Spinal cord (tissue), 10 donors: ENCODE measurements around the gene ADH1C. TPM values are rescaled to one million over a fixed set of nuclear protein-coding genes. Genes with fewer than 3 reads are reported as not detected.
A peak's percentile ranks its signal among the peaks of the same experiment; 100 is the strongest.

Experiments
- DNase-seq, 6 donors: peaks; one replicate each; pipeline versions ENCODE4 v3.0.0 to v3.0.0-alpha.2; 2013 to 2015; ENCODE audit warnings: low spot score in 6 of 6, low read depth in 4 of 6
- H3K27ac ChIP-seq: one replicate; pipeline ENCODE4 v1.5.1; 2013; ENCODE audit warnings: low read depth, low read length, control low read depth
- H3K27me3 ChIP-seq: one replicate; pipeline ENCODE4 v1.6.1; 2013; ENCODE audit warnings: low read length; ENCODE audit not compliant: control insufficient read depth, insufficient read depth
- H3K36me3 ChIP-seq: one replicate; pipeline ENCODE4 v1.6.1; 2013; ENCODE audit warnings: low read length; ENCODE audit not compliant: control insufficient read depth, insufficient read depth
- H3K4me1 ChIP-seq: one replicate; pipeline ENCODE4 v1.6.1; 2013; ENCODE audit warnings: low read length; ENCODE audit not compliant: control insufficient read depth, insufficient read depth
- H3K4me3 ChIP-seq: one replicate; pipeline ENCODE4 v1.5.1; 2013; ENCODE audit warnings: low read depth, low read length, control low read depth
- H3K9me3 ChIP-seq: one replicate; pipeline ENCODE4 v1.6.1; 2013; ENCODE audit warnings: low read length; ENCODE audit not compliant: control insufficient read depth, insufficient read depth
- WGBS: methylation state at CpG from one replicate; pipeline ENCODE4 v1.1.5; 2013; ENCODE audit warnings: missing lambda C conversion rate; ENCODE audit not compliant: insufficient coverage; 5-methylcytosine and 5-hydroxymethylcytosine counted together
- polyA plus RNA-seq, 2 donors: library from polyadenylated mRNA; unstranded; fragments of 120-200 nt; gene quantifications; one replicate each; pipeline ENCODE4 v1.2.1, GENCODE V29; 2013; ENCODE audit not compliant: insufficient read length in 2 of 2
- total RNA-seq, 2 donors: library from RNA; depleted of rRNA in 1 of 2; stranded (reverse); fragments of 120-200 nt in 1 of 2; fragments of >200 nt in 1 of 2; gene quantifications; one replicate each; pipeline versions ENCODE4 v1.2.3 to v1.2.4, GENCODE V29; 2013 to 2014
- donor health status: healthy.

ADH1C gene
- total and polyA plus RNA-seq, 4 donors, result 1.3 to 2.5 (median 1.5) TPM

DNA sequence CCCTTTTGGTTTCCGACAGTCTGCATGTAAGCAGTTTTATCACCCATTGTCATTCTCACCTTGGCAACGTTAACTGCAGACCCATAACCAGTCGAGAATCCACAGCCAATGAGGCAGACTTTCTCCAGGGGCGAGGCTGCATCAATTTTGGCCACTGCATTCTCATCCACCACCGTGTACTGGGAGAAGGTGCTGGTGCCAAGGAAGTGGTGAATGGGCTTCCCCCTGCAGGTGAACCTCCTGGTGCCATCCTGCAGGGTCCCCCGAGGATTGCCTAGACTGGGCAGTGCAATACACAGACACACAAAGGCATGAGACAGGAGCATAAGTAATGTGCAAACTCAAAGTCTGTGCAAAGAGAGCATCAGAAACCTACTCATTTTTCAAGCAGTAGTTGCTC lies 36.7 kb downstream of the ADH1C start:
- H3K27me3 ChIP-seq, result no peaks in the 10 kb centered on the region
- no peak overlapping the region for H3K27ac ChIP-seq
- H3K4me3 ChIP-seq, result no peak overlapping the region
- no peaks in the 10 kb centered on the region for H3K9me3 ChIP-seq
- H3K36me3 ChIP-seq, result no peaks in the 10 kb centered on the region
- 78% methylated on average over 3 of the region's 6 CpGs for WGBS
- no peaks in the 10 kb centered on the region for H3K4me1 ChIP-seq
- DNase-seq, result no peak

DNA sequence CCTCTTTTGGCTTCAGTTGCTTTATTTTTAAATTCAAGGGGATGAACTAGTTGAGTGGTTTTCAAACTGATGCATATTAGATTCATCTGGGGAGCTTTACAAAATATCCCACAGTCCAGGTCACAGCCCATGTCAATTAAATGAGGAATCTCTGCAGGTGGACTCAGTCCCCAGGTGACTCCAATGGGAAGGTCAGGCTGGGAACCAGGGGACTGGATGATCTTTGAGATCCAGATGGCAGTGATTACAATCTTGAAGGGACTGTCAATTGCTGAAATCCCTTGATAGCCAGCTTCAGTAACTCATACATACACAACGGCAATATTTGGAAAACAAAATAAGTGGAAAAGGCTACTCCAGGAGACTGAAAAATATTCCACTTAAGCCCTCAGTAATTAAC lies 38.3 kb downstream of the ADH1C start:
- Histone ChIP-seq H3K9me3 (no peaks in the 10 kb centered on the region), H3K36me3 (no peaks in the 10 kb centered on the region), H3K27me3 (no peaks in the 10 kb centered on the region), H3K27ac (no peak overlapping the region), H3K4me3 (no peak overlapping the region), H3K4me1 (no peaks in the 10 kb centered on the region)
- no CpG with 5 or more reads among the region's 1 CpG for WGBS
- DNase-seq, result no peak

- Histone ChIP-seq H3K9me3 (no peaks in the 10 kb centered on the region), H3K27me3 (no peaks in the 10 kb centered on the region), H3K4me3 (no peak overlapping the region), H3K4me1 (no peaks in the 10 kb centered on the region), H3K27ac (no peak overlapping the region), H3K36me3 (no peaks in the 10 kb centered on the region)
- WGBS, result 100% methylated on average over 1 of the region's 2 CpGs
- no peak for DNase-seq
Observed at GRCh38 chr4:99310389-99310788, 42.2 kb downstream of the ADH1C start.

GRCh38 chr4:99305638-99306400 lies 46.7 kb downstream of the ADH1C start:
- no peak for DNase-seq
- H3K4me3 ChIP-seq, result no peak overlapping the region
- WGBS, result 96% methylated on average over 3 of the region's 11 CpGs

DNA sequence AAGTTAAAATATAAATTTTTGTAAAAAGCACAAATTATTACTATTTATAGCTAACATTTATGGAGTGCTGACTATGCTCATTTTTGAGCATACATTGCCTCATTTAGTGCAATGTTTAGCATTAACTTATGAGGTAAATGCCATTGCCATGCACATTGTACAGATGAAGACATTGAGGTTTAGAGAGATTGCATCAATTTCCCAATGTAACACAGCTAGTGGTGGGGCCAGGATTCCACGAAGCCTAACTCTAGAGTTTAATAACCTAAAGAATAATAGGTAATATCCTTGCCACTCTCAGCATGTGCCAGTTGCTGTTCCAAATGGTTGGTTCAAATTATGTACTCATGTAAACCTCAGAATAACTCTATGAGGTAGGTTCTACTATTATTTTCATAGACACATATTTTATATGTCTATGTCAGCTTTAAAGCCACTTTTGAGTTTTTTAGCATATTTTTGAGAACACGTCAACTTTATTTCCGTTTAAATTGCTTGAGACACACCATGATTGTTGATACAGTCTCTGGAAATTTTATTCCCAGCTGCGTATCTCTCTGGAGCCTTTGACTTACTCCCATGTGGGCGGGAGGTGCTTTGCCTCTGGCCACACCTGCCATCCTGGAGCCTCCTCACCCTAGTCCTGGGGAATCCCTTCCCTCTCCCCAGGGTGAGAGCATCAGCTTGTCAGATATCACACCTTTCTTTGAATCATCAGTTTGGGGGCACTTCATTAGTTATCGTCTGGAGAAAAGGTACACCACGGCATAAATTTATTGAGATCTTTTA lies 51.0 kb downstream of the ADH1C start:
- H3K36me3 ChIP-seq, result no peaks in the 10 kb centered on the region
- H3K27me3 ChIP-seq, result no peaks in the 10 kb centered on the region
- H3K27ac ChIP-seq, result no peak overlapping the region
- H3K4me1 ChIP-seq, result no peaks in the 10 kb centered on the region
- no peak overlapping the region for H3K4me3 ChIP-seq
- DNase-seq, result no peak
- 93% methylated on average over 5 of the region's 7 CpGs for WGBS
- H3K9me3 ChIP-seq, result no peaks in the 10 kb centered on the region

More at GRCh38 chr4:99305638-99306400, 46.7 kb downstream of the ADH1C start:
- Histone ChIP-seq H3K36me3 (no peaks in the 10 kb centered on the region), H3K9me3 (no peaks in the 10 kb centered on the region), H3K27ac (no peak overlapping the region), H3K4me1 (no peaks in the 10 kb centered on the region), H3K27me3 (no peaks in the 10 kb centered on the region)

DNA sequence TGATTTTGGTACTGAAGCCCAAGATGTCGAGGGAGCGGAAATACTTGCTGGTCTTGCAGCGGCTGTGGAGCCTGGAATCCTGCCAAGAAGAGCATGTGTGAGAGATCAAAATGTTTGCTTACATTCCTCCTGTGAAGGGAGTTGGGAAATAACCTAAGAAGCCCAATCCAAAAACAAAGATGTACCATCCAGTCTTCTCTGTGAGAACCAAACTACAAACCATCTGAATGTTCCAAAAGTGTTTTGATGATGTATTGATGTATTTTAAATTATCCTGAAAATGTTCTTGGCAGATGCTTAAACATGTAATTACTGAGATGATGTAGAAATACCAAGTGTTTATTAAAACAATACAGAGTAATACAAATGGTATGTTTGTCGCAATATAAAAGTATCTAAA lies 51.6 kb downstream of the ADH1C start:
- no CpG with 5 or more reads among the region's 4 CpGs for WGBS
- Histone ChIP-seq H3K4me3 (no peak overlapping the region), H3K4me1 (no peaks in the 10 kb centered on the region), H3K36me3 (no peaks in the 10 kb centered on the region), H3K27me3 (no peaks in the 10 kb centered on the region), H3K27ac (no peak overlapping the region), H3K9me3 (no peaks in the 10 kb centered on the region)
- DNase-seq, result peak; percentile 19 to 92 (median 33)

- Histone ChIP-seq H3K36me3 (no peaks in the 10 kb centered on the region), H3K27ac (no peak overlapping the region), H3K4me3 (no peak overlapping the region), H3K27me3 (no peaks in the 10 kb centered on the region), H3K4me1 (no peaks in the 10 kb centered on the region), H3K9me3 (no peaks in the 10 kb centered on the region)
- DNase-seq, result no peak
- WGBS, result 87% methylated on average over 5 of the region's 5 CpGs
Observed at GRCh38 chr4:99293357-99293756, 59.2 kb downstream of the ADH1C start.

DNA sequence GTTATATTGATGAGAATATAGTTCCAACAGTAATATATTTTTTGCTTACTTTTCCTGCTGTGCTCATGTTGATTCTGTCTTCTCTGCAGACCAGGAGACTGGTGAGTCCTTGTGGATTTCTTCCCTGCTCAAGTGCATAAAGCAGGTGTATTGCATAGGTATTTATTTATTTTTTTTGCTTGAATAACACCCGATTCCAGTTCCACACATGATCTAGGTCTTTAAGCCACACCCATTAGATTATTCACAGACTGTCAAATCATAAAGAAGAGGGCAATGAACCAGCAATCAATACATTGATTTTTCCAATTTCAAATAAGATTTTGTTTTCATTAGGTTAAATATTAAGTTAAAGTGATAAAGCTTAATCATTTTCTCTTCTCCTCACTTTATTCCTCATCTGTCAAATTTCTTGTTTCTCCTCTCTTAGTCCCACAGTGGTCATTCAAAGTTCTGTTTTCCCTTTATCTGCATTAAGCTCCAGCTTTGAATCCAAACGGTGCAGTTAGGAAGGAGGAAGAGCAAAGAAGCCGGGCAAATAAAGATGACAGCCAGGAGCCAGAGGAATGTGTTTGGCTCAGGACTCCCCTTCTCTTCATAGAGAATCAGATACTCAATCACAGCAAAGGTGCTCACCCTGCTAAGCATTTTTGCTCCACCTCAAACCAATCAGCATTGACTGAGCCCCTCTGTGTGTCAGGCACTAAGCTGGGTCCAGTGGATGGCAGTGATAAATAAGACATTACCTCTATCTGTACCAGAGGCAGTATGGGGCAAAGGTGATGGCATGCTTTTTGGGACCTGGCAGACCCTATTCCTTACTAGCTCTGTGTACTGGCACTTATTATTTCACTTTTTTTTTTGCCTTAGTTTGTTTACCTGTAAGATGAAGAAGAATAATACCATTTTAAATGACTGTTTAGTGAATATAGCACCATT lies 61.4 kb downstream of the ADH1C start, which contains the start of gene ADH1A:
Gene ADH1A, minus strand, starts transcription at position 138 of the 939 bp plus-strand sequence. Its CDS starts 71 bp downstream, at position 67.
- Histone ChIP-seq H3K36me3 (no peaks in the 10 kb centered on the region), H3K4me3 (no peak within 1 kb of the TSS), H3K4me1 (no peaks in the 10 kb centered on the region), H3K27ac (no peak within 1 kb of the TSS), H3K9me3 (no peaks in the 10 kb centered on the region), H3K27me3 (no peaks in the 10 kb centered on the region)
- WGBS, result no CpG with 5 or more reads among the region's 3 CpGs
- no peak for DNase-seq
